Mucosa of rectum (tissue), 2 donors: ENCODE results near the gene WTIP.
"Not testable (repeated sequence)": the region's sequence is repeated elsewhere in the genome, so short reads cannot be mapped to it uniquely, and the experiment has no call there.

Source experiments
- H3K27ac ChIP-seq, 2 donors: one replicate each; pipeline ENCODE4 v1.7.0; 2013; ENCODE audit warnings: inconsistent platforms in 2 of 2, low read depth in 2 of 2, low read length in 2 of 2
- H3K27me3 ChIP-seq, 2 donors: one replicate each; pipeline ENCODE4 v1.7.0; 2013; ENCODE audit warnings: low read length in 2 of 2; ENCODE audit not compliant: control insufficient read depth in 2 of 2, insufficient read depth in 2 of 2
- H3K36me3 ChIP-seq, 2 donors: one replicate each; pipeline ENCODE4 v1.7.0; 2013; ENCODE audit warnings: low read length in 2 of 2; ENCODE audit not compliant: control insufficient read depth in 2 of 2, insufficient read depth in 2 of 2
- H3K4me1 ChIP-seq, 2 donors: one replicate each; pipeline ENCODE4 v1.7.0; 2013; ENCODE audit warnings: low read length in 2 of 2, mild to moderate bottlenecking in 1 of 2; ENCODE audit not compliant: control insufficient read depth in 2 of 2, insufficient read depth in 2 of 2
- H3K4me3 ChIP-seq, 2 donors: one replicate each; pipeline ENCODE4 v1.7.0; 2013; ENCODE audit warnings: low read length in 2 of 2
- H3K9ac ChIP-seq, 2 donors: one replicate each; pipeline ENCODE4 v1.7.0; 2013; ENCODE audit warnings: low read length in 2 of 2, low read depth in 1 of 2, mild to moderate bottlenecking in 1 of 2
- H3K9me3 ChIP-seq, 2 donors: one replicate each; pipeline ENCODE4 v1.7.0; 2013; ENCODE audit warnings: low read length in 2 of 2; ENCODE audit not compliant: control insufficient read depth in 2 of 2
- donor health status: healthy.
- donor health status: Normal muscosa, but diverticular disease.

WTIP gene

GRCh38 chr19:34478496-34478895, 3.1 kb upstream of the WTIP start:
- not testable (repeated sequence) for H3K27me3 ChIP-seq, H3K36me3 ChIP-seq, H3K27ac ChIP-seq, H3K9ac ChIP-seq, H3K4me1 ChIP-seq, H3K4me3 ChIP-seq, H3K9me3 ChIP-seq

- Histone ChIP-seq H3K27ac (no peak overlapping the region), H3K36me3 (no peaks in the 10 kb centered on the region)
Measured at GRCh38 chr19:34479396-34479795, 2.2 kb upstream of the WTIP start.

GRCh38 chr19:34480491-34480890, 1.1 kb upstream of the WTIP start:
- no peak overlapping the region for H3K4me3 ChIP-seq

More at GRCh38 chr19:34479396-34479795, 2.2 kb upstream of the WTIP start:
- Histone ChIP-seq H3K4me1 (peaks cover 0 to 3% of the 10 kb centered on the region in 2 donors), H3K27me3 (peaks cover 5 to 8% of the 10 kb centered on the region in 2 donors), H3K4me3 (no peak overlapping the region), H3K9ac (no peak overlapping the region), H3K9me3 (no peaks in the 10 kb centered on the region)

GRCh38 chr19:34481861-34482379, 362 bp downstream of the WTIP start:
- Histone ChIP-seq H3K27ac (no peak overlapping the region), H3K36me3 (no peaks in the 10 kb centered on the region), H3K9ac (peak overlapping the region in 1 of 2 donors; percentile 38)

More at GRCh38 chr19:34480491-34480890, 1.1 kb upstream of the WTIP start:
- peaks cover 0 to 3% of the 10 kb centered on the region in 2 donors for H3K4me1 ChIP-seq
- H3K9me3 ChIP-seq: no peaks in the 10 kb centered on the region
- peak overlapping the region in 1 of 2 donors; percentile 56 for H3K27ac ChIP-seq
- peaks cover 5 to 8% of the 10 kb centered on the region in 2 donors for H3K27me3 ChIP-seq
- no peak overlapping the region for H3K9ac ChIP-seq
- H3K36me3 ChIP-seq: no peaks in the 10 kb centered on the region

GRCh38 chr19:34482380-34483250, 1.1 kb downstream of the WTIP start:
- Histone ChIP-seq H3K27me3 (peaks cover 5 to 8% of the 10 kb centered on the region in 2 donors), H3K9ac (peak overlapping the region in 1 of 2 donors; percentile 38), H3K4me3 (peak overlapping the region; percentile 55 to 59), H3K27ac (no peak overlapping the region), H3K9me3 (no peaks in the 10 kb centered on the region), H3K4me1 (peaks cover 0 to 3% of the 10 kb centered on the region in 2 donors), H3K36me3 (no peaks in the 10 kb centered on the region)

More at GRCh38 chr19:34481861-34482379, 362 bp downstream of the WTIP start:
- Histone ChIP-seq H3K27me3 (peaks cover 5 to 8% of the 10 kb centered on the region in 2 donors), H3K4me3 (peak overlapping the region; percentile 20 to 55), H3K9me3 (no peaks in the 10 kb centered on the region), H3K4me1 (peaks cover 0 to 3% of the 10 kb centered on the region in 2 donors)

GRCh38 chr19:34484328-34484727, 2.8 kb downstream of the WTIP start:
- no peak overlapping the region for H3K4me3 ChIP-seq

GRCh38 chr19:34485831-34486230, 4.3 kb downstream of the WTIP start:
- Histone ChIP-seq H3K4me1 (peaks cover 0 to 3% of the 10 kb centered on the region in 2 donors), H3K9ac (no peak overlapping the region), H3K4me3 (no peak overlapping the region), H3K27ac (no peak overlapping the region), H3K27me3 (peaks cover 3 to 4% of the 10 kb centered on the region in 2 donors), H3K36me3 (no peaks in the 10 kb centered on the region), H3K9me3 (no peaks in the 10 kb centered on the region)

More at GRCh38 chr19:34484328-34484727, 2.8 kb downstream of the WTIP start:
- Histone ChIP-seq H3K9me3 (no peaks in the 10 kb centered on the region), H3K36me3 (no peaks in the 10 kb centered on the region), H3K27me3 (peaks cover 4 to 8% of the 10 kb centered on the region in 2 donors), H3K9ac (no peak overlapping the region), H3K27ac (no peak overlapping the region), H3K4me1 (peaks cover 0 to 3% of the 10 kb centered on the region in 2 donors)

- no peak overlapping the region for H3K4me3 ChIP-seq
- H3K4me1 ChIP-seq: peaks cover 0 to under 1% of the 10 kb centered on the region in 2 donors
- H3K27ac ChIP-seq: no peak overlapping the region
- peaks cover 1 to 4% of the 10 kb centered on the region in 2 donors for H3K27me3 ChIP-seq
- no peaks in the 10 kb centered on the region for H3K36me3 ChIP-seq
- no peaks in the 10 kb centered on the region for H3K9me3 ChIP-seq
- no peak overlapping the region for H3K9ac ChIP-seq
Measured at GRCh38 chr19:34487651-34488051, 6.1 kb downstream of the WTIP start.

GRCh38 chr19:34489175-34489574, 7.6 kb downstream of the WTIP start:
- no peak overlapping the region for H3K27ac ChIP-seq
- no peaks in the 10 kb centered on the region for H3K4me1 ChIP-seq
- no peak overlapping the region for H3K9ac ChIP-seq
- no peaks in the 10 kb centered on the region for H3K9me3 ChIP-seq
- no peak overlapping the region for H3K4me3 ChIP-seq
- no peaks in the 10 kb centered on the region for H3K36me3 ChIP-seq
- H3K27me3 ChIP-seq: no peaks in the 10 kb centered on the region

GRCh38 chr19:34490141-34490766, 8.7 kb downstream of the WTIP start:
- Histone ChIP-seq H3K4me1 (no peaks in the 10 kb centered on the region), H3K4me3 (no peak overlapping the region), H3K27ac (no peak overlapping the region), H3K27me3 (no peaks in the 10 kb centered on the region), H3K9ac (no peak overlapping the region), H3K36me3 (no peaks in the 10 kb centered on the region), H3K9me3 (no peaks in the 10 kb centered on the region)
